GM19099 (cell line): ENCODE results near the gene CCND2.

ENCODE experiments used
- POLR2A ChIP-seq: IDR thresholded peaks from 3 replicates; pipeline ENCODE4 v1.6.1; 2011; ENCODE audit warnings: low read depth; ENCODE audit not compliant: insufficient read length; ENCODE audit errors: extremely low read depth

The CCND2 gene

GRCh38 chr12:4273652-4274395, at the start of gene CCND2:
Gene CCND2 (plus strand): TSS chr12:4273762. CDS start chr12:4274041, 279 bp downstream.
- TF ChIP-seq POLR2A = peak; percentile 98

DNA sequence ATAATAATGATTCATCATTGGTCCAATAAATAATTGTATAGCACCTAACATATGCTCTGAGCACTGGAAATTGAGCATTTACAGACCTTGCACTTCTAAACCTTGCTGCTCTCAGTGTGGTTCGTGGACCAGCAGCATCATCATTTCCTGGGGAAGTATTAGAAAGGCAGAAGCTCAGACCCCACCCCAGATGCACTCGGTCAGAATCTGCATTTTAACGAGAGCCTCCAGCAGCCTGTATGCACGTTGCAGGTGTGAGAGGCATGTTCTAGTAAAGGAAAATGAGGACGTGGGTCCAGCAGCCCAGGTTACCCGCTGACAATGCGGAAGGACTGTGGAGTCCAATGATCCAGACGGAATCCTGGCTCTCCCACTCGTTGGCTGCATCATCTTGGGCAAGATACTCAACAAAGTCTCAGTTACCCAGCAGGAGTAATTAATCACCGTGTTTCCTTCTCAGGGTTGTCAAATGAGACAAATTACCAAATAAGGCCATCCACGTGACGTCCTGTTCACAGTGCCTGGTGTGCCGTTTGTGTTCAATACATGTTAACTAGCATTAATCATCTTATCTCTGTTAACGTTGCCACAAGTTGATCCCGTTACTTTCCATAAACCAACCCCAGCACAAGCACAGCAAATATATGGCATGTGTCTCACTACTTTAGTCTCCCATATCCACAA, 49.2 kb upstream of the CCND2 start:
- TF ChIP-seq POLR2A = no peak

- no peak for TF ChIP-seq POLR2A
Observed at GRCh38 chr12:4225571-4225970, 48.0 kb upstream of the CCND2 start.

DNA sequence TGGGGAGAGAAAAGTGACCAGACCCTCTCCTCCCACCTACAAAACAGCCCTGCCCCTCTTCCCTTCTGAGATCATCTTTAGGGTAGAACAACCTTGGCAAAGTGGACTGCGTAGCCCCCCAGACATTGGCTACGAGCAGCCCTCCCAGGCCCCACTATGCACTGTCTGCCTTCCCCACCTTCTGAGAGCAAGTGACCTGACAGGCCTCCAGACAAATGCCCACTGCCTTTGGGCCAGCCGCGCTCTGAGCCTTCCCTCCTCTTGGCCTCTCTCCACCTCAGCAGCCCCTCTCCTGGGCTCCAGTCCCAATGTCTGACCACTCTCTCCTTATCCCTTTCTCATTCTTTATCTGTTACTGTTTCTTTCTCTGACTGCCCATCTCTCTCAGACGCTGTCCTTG, 46.5 kb upstream of the CCND2 start:
- TF ChIP-seq POLR2A = no peak

DNA sequence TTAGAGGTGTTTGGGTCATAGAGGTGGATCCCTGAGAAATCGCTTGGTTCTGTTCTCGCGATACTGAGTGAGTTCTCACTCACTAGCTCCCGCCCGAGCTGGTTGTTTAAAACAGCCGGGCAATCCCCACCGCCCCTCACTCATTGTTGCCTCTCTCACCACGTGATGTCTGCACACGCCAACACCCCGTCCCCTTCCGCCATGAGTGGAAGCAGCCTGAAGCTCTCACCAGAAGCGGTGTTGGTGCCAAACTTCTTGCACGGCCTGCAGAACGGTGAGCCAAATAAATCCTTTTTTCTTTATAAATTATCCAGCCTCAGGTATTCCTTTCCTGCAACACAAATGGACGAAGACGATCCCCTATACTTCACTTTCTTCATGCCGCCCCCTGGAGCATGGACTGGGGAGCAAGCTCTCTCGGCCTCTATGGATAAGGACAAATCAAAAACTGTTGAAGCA, 45.4 kb upstream of the CCND2 start:
- no peak for TF ChIP-seq POLR2A

GRCh38 chr12:4230526-4230925, 43.0 kb upstream of the CCND2 start:
- no peak for TF ChIP-seq POLR2A

GRCh38 chr12:4238577-4238976, 35.0 kb upstream of the CCND2 start:
- no peak for TF ChIP-seq POLR2A

DNA sequence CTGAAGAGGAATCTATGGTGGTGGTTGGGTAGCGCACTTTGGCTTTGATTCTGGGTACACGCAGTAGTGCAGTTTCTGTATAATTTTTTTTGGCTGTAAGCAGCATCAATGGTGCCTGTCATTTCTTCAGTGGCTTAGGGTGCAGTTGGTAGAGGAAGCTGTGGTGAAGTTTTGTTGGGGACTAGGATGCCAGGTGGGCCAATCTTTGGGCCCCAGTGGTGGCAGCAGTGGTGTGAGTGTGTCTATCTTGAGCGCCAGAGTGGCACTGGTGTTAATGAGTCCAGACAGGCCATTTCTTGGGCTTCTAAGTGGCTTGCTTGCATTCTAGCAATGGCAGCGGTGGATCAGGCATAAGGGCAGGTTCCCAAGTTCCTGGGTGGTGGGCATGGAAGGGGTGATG, 33.8 kb upstream of the CCND2 start:
- TF ChIP-seq POLR2A = no peak

GRCh38 chr12:4240161-4240783, 33.3 kb upstream of the CCND2 start:
- no peak for TF ChIP-seq POLR2A

DNA sequence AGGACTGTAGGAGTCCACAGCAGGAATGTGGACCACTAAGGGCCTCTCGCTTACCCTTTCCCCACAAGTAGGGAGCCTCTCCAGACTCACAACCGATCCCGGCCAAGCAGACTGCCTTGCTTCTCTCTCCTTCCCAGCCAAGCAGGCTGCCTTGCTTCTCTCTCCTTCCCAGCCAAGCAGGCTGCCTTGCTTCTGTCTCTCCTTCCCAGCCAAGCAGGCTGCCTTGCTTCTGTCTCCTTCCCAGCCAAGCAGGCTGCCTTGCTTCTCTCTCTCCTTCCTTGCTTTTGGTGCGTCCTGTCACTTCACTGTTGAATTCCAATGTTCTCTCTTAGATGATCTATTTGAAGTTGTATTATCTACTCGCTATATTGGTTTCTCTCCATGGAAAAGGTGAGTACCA, 32.6 kb upstream of the CCND2 start:
- TF ChIP-seq POLR2A = no peak

GRCh38 chr12:4241592-4241991, 32.0 kb upstream of the CCND2 start:
- TF ChIP-seq POLR2A = no peak

GRCh38 chr12:4242595-4242994, 31.0 kb upstream of the CCND2 start:
- no peak for TF ChIP-seq POLR2A

DNA sequence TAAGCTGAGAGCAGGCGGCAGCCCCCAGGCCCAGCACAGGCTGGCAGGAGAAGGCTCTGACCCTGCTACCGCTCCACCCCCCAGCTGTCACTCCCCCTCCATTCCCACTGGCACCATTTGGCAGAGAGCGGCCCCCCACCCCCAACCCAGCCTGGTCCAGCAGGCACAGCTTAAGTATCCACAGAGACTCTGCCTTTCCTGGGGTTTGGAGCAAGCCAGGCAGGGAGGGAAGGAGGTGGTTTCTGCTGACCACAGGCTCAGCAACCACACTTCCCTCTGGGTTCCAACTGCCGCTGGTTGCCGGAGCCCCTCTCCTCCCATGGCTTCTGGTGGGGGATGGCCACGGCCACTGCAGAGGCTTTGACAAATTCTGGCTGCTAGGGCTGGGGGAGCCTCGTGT, 30.5 kb upstream of the CCND2 start:
- TF ChIP-seq POLR2A = no peak

DNA sequence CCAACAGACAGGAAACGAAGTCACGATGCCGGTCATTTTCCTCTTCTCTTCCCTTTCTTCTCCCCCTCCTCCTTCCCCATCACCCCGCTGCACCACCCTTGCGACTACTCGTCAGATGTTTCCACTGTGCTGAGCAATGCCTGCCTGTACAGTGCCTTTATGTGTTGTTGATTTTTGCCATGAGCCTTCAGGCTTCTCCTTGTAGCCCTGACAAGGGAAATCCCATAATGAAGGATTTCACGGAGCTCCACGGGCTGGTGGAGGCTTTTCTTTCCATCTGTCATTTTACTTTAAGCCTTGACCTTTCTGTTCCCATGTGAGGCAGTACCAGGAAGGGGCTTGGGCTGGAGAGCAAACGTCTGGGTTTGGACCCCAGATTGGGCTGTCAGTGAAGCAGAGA, 28.7 kb upstream of the CCND2 start:
- TF ChIP-seq POLR2A = no peak

- no peak for TF ChIP-seq POLR2A
Observed at GRCh38 chr12:4245446-4245845, 28.1 kb upstream of the CCND2 start.

DNA sequence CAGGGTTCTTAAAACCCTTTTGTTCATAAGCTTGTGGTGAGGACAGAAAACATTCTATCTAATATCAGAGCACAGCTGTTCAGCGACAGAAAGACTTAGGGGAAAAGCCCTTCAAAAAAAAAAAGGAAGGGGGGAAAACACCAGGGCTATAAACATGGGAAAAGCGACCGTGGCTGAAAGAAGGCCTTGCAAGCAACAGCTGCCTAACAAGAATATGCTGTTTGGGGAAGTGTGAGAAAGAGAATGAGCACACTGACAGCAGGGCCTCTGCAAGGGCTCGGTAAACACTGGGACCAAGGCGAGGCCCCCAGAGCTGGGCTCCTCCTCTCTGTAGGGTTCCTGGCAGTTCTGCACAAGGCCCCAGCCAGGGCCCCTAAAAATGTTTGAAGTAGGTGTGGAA, 27.4 kb upstream of the CCND2 start:
- no peak for TF ChIP-seq POLR2A
